Measurements from ENCODE around the gene GLB1L. TPM values are rescaled to one million over a fixed set of nuclear protein-coding genes. Genes with fewer than 3 reads are reported as not detected.

GLB1L gene
- total and polyA plus RNA-seq, 2 experiments from 2014 or later, result 3.4 to 13.5 TPM

GRCh38 chr2:219221957-219222518 lies 23.2 kb downstream of the GLB1L start:
- 90% methylated on average over 16 of the region's 16 CpGs for WGBS, 2 experiments (ENCODE audit: low coverage in 1 of 2, low lambda C conversion rate in 2 of 2, missing lambda C conversion rate in 2 of 2)
- Histone ChIP-seq H3K27me3 (replicated peaks; ENCODE audit: insufficient read depth) (no peaks in the 10 kb centered on the region), H3K27ac (no peak overlapping the region), H3K79me2 (ENCODE audit: insufficient read depth) (peaks cover 22% of the 10 kb centered on the region), H3K9me2 (ENCODE audit: insufficient read depth) (no peaks in the 10 kb centered on the region), H3K4me1 (ENCODE audit: insufficient read depth) (peaks cover 11% of the 10 kb centered on the region), H3K4me3 (no peak overlapping the region), H2AFZ (no peak overlapping the region), H3K9ac (no peak overlapping the region), H3K4me2 (ENCODE audit: unreplicated experiment) (no peak overlapping the region), H4K20me1 (ENCODE audit: insufficient read depth) (no peaks in the 10 kb centered on the region), H3K9me3 (ENCODE audit: low read depth) (no peaks in the 10 kb centered on the region), H3F3A (ENCODE audit: insufficient read depth) (peaks cover 17% of the 10 kb centered on the region), H3K36me3 (ENCODE audit: low read depth) (peaks cover 25% of the 10 kb centered on the region)
- DNase-seq, result no peak
- in situ Hi-C loops (cut with MboI), result no loop called here
- TF ChIP-seq EZH2 (IDR thresholded peaks at IDR 0.05; ENCODE audit: insufficient read depth, poor library complexity, severe bottlenecking) (no peak), EZH2phosphoT487 (IDR thresholded peaks at IDR 0.05; ENCODE audit: insufficient read depth, low read depth) (no peak)

GRCh38 chr2:219220652-219221402 lies 24.4 kb downstream of the GLB1L start:
- H3K9me3 ChIP-seq (ENCODE audit: low read depth), result no peaks in the 10 kb centered on the region
- no peak overlapping the region for H3K4me2 ChIP-seq (ENCODE audit: unreplicated experiment)
- peaks cover 16% of the 10 kb centered on the region for H3K4me1 ChIP-seq (ENCODE audit: insufficient read depth)
- no peak for DNase-seq
- peaks cover 17% of the 10 kb centered on the region for H3F3A ChIP-seq (ENCODE audit: insufficient read depth)
- peaks cover 25% of the 10 kb centered on the region for H3K36me3 ChIP-seq (ENCODE audit: low read depth)
- in situ Hi-C loops (cut with MboI), result no loop called here
- H2AFZ ChIP-seq, result no peak overlapping the region
- no peak overlapping the region for H3K27ac ChIP-seq
- H3K79me2 ChIP-seq (ENCODE audit: insufficient read depth), result peaks cover 20% of the 10 kb centered on the region
- TF ChIP-seq EZH2phosphoT487 (IDR thresholded peaks at IDR 0.05; ENCODE audit: insufficient read depth, low read depth), result no peak
- no peak for TF ChIP-seq EZH2 (IDR thresholded peaks at IDR 0.05; ENCODE audit: insufficient read depth, poor library complexity, severe bottlenecking)
- H3K9me2 ChIP-seq (ENCODE audit: insufficient read depth), result no peaks in the 10 kb centered on the region
- H4K20me1 ChIP-seq (ENCODE audit: insufficient read depth), result no peaks in the 10 kb centered on the region
- 88 to 89% methylated on average over 18 to 19 of the region's 19 CpGs for WGBS, 2 experiments (ENCODE audit: low coverage in 1 of 2, low lambda C conversion rate in 2 of 2, missing lambda C conversion rate in 2 of 2)
- H3K27me3 ChIP-seq (replicated peaks; ENCODE audit: insufficient read depth), result no peaks in the 10 kb centered on the region
- no peak overlapping the region for H3K9ac ChIP-seq
- H3K4me3 ChIP-seq, result no peak overlapping the region

DNA sequence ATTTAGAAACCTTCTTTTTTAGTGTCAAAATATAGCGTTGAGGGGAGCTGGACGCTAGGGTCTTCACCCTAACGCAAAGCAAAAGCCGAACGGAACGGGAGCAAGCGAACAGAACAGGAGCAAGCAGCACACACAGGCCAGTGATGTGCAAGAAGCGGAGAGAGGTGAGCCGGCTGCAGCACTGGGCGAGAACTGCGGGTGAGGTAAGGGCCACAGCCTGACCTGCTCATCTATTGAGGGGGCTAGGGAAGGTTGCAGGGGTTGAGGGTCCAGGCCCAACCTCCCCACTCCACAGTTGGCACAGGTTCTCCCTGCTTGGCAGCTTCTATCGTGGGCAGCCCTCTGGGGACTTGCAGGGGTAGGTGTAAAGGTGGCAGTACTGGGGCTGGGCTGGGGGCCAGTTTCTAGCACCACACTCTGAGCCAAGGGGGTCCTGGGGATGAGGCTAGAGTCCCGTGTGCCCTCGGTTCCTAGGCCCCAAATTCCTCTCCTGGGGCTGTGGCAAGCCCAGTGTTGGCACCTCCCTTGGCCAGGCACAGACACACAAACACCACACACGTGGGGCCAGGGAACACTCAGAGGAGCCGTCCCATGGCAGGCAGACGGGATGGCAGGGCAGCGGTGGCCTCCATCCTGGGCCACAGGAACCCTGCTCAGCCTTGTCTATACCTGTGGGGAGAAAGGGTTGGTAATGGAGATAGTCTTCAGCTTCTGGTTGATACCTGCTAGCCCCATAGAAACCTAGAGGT lies 25.3 kb downstream of the GLB1L start:
- Histone ChIP-seq H3F3A (ENCODE audit: insufficient read depth) (peaks cover 17% of the 10 kb centered on the region), H3K4me2 (ENCODE audit: unreplicated experiment) (no peak overlapping the region), H2AFZ (no peak overlapping the region), H3K9ac (peak overlapping the region; percentile 83; the same call in 1 of the 2 replicates), H3K9me3 (ENCODE audit: low read depth) (no peaks in the 10 kb centered on the region), H4K20me1 (ENCODE audit: insufficient read depth) (no peaks in the 10 kb centered on the region), H3K27me3 (replicated peaks; ENCODE audit: insufficient read depth) (no peaks in the 10 kb centered on the region), H3K79me2 (ENCODE audit: insufficient read depth) (peaks cover 12% of the 10 kb centered on the region; the same call in 1 of the 2 replicates), H3K4me3 (no peak overlapping the region), H3K4me1 (ENCODE audit: insufficient read depth) (peaks cover 16% of the 10 kb centered on the region), H3K27ac (peak overlapping the region; percentile 91; the same call in 1 of the 2 replicates), H3K36me3 (ENCODE audit: low read depth) (peaks cover 25% of the 10 kb centered on the region), H3K9me2 (ENCODE audit: insufficient read depth) (no peaks in the 10 kb centered on the region)
- WGBS, 2 experiments (ENCODE audit: low coverage in 1 of 2, low lambda C conversion rate in 2 of 2, missing lambda C conversion rate in 2 of 2), result 90 to 92% methylated on average over 15 to 18 of the region's 18 CpGs
- in situ Hi-C loops (cut with MboI), result no loop called here
- TF ChIP-seq EZH2phosphoT487 (IDR thresholded peaks at IDR 0.05; ENCODE audit: insufficient read depth, low read depth) (no peak), EZH2 (IDR thresholded peaks at IDR 0.05; ENCODE audit: insufficient read depth, poor library complexity, severe bottlenecking) (no peak)
- DNase-seq, result no peak
